NT2/D1 (cell line): ENCODE data around the gene AMBP.

Source experiments
- SUZ12 ChIP-seq: IDR thresholded peaks from 2 replicates; pipeline ENCODE4 v1.6.1; 2011; ENCODE audit not compliant: insufficient read length, insufficient read depth; ENCODE audit errors: extremely low read depth
- YY1 ChIP-seq: IDR thresholded peaks from 2 replicates; pipeline ENCODE4 v1.6.1; 2011; ENCODE audit not compliant: insufficient read length, insufficient read depth
- ZNF274 ChIP-seq: IDR thresholded peaks from 2 replicates; pipeline ENCODE4 v1.6.1; 2011; ENCODE audit warnings: mild to moderate bottlenecking, low read depth, low read length

- TF ChIP-seq YY1, result no peak
- no peak for TF ChIP-seq ZNF274
- TF ChIP-seq SUZ12, result no peak
Measured at GRCh38 chr9:114096866-114097612, 18.9 kb upstream of the AMBP start.
